Medulla oblongata (tissue), 1 donor: Measurements from ENCODE around the gene ATOSB.

Experiments
- DNase-seq: peaks from one replicate; pipeline ENCODE4 v3.0.0-alpha.2; 2015; ENCODE audit errors: extremely low spot score

ATOSB gene

DNA sequence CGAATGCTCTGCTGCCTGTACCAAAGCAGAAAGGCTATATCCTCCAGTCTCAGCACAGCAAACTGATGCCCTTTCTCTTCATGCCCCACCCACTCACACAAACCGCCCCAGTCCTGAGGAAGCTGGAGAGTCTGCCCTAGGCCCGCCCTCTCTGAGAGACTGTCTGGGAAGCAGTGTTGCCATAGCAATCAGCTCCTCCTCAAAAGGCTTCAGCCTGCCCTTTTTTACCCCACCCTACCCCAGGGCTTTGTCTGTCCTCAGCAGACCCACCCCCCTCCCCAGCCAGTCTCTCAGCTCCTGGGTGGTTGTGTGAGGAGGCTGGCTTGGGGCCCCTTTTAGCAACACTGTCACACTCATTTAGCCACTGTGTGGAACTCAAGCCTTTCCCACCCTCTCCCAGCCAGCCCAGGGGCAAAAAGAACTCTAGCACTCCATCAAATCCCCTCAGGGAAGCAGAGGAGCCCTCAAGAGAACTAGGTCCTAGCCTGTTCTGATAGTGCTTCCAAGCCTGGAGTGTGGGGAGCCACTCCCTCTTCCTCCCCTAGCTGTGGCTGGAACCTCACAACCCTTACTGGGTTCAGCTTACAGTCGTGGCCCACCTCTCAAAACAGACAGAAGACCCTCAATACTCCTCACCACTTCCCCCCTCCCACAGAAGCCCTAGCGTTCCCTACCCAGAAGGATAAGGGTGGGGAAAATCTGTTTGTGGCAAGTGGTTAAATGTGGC, 1.4 kb downstream of the ATOSB start:
- DNase-seq: peak; percentile 94

GRCh38 chr9:35112257-35113020, 3.2 kb downstream of the ATOSB start:
- peak; percentile 59 for DNase-seq

GRCh38 chr9:35111001-35111933, 4.4 kb downstream of the ATOSB start:
- peak; percentile 99 for DNase-seq

DNA sequence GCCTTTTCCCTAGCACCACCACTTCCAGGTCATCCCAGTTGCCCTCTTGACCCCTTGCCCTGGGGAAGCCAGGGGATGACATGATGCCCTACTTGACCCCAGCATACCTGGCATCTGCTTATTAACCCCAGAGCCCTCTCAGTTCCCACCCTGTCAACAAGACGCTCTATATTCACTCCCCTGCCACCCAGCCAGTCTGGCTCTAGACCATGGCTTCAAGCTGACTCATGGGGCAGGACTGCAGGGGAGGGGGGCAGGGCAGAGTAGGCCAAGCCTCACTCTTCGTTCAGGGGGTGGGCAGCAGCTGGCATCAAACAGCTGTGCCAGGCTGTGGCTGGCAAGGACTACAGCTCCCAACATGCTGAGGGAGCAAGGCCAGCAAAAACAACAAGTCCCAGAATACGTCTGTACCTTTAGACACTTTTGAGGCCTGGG, 5.3 kb downstream of the ATOSB start:
- DNase-seq: peak; percentile 78

GRCh38 chr9:35108946-35109575, 6.6 kb downstream of the ATOSB start:
- no peak for DNase-seq

GRCh38 chr9:35108461-35108860, 7.2 kb downstream of the ATOSB start:
- DNase-seq: no peak

GRCh38 chr9:35107297-35108290, 8.1 kb downstream of the ATOSB start:
- no peak for DNase-seq

DNA sequence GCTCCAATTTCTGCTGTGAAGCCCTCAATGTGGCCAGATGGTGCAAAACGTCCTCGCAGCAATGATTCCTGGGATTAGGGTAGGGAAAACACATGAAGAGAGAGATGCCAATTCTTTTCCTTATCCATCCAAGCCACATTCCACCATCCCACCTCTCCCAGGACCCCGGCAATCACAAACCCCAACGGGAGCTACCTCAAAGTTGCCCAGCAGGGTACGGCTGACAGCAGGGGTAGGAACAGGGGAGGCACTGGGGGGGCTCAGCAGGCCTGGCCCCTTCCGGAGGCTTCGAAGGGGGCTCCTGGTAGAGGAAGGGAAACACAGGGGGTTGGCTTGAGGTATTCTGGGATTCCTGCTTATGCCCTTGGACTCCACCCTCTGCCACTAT, 9.3 kb downstream of the ATOSB start:
- DNase-seq: no peak

DNA sequence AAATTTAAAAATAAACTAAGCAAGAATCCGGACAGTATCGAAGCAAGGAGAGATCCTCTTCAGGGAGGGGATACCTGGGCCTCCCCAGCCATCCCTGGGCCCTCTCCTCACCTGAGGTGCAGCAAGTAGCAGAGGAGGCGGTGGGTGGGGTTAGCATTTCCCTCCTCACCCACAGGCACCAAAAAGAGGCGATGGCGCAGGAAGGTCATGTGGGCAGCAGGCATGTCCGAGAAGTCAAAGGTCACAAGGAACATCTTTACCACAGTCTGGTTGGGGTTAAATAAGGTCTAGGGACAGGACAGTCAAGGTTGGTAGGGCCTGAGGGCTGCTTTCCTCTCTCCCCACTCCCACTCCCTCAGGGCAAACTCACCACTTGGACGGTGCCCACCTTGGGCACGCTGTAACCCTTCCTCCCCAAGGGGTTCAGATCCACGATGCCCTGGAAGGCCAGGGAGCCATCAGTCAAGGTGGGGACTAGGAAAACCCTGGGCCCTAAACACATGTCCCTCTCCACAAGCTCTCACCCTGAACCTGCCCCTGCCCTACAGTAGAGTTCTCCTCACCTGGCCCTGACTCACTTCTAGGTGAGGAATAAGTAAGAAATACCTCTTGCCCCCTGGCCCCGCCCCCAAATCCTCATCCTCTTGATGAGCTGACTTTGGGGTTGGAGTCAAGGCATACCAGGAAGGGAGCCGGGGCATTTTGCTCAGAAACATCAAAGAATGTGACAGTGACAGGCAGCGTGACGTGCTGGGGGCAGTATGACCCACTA, 9.9 kb downstream of the ATOSB start:
- no peak for DNase-seq

- DNase-seq: no peak
Measured at GRCh38 chr9:35105126-35105525, 10.5 kb downstream of the ATOSB start.

DNA sequence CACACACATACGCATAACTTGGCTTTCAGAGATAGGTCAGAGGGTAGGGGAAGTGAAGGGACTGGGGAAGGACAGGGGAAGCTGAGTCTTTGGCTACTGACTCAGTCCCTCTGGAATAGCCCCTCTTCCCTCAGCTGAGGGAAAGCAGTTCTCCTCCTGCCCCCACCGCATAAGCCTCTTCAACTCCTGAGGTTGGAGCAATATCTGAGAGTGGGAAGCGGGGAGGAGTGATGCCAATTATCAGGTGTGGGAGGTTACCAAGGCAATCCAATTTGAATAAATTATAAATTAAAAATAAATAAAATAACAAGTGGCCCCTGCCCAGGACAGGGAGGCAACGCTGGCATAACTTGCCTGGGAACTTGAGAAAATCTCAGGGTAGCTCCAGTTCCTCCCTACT, 11.1 kb downstream of the ATOSB start:
- no peak for DNase-seq

GRCh38 chr9:35103660-35104191, 11.9 kb downstream of the ATOSB start:
- no peak for DNase-seq

GRCh38 chr9:35102769-35103659, 12.6 kb downstream of the ATOSB start, which contains the start of gene STOML2:
Gene STOML2, minus strand, starts transcription at chr9:35103131. Its CDS starts 37 bp downstream, at chr9:35103094.
- DNase-seq: peak; percentile 98

DNA sequence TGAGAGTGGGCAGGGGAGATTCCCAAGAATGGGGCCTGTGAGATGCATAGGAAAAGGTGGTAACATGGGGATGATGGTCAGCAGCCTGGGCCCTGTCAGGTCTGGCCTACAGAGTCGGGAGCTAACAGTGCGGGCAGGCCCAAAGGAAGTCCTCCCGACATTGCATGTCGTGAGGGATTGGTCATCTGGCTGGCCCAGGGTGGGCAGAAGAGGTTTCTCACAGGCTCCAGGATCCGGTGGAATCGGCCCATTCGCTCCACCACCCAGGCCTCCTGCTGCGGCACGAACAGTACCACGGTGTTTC, 13.2 kb downstream of the ATOSB start:
- no peak for DNase-seq

DNA sequence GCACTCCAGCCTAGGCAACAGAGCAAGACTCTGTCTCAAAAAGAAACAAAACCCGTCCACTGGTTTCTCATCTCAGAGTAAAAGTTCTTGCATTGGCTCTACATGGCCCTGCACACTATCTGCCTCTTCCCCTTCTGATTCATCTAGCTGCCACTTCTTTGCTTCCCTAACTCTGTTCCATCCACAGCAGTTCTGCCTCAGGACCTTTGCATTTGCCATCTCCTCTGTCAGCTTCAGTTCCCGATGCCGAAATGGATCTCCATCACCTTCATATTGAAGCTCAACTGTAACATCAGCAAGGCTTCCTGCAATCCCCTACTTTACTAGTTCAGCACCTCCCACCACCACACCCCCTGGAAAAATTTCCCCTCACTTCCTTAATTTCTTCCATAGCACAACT, 18.1 kb downstream of the ATOSB start:
- DNase-seq: no peak

GRCh38 chr9:35096035-35096849, 19.4 kb downstream of the ATOSB start, which contains the start of gene PIGO:
Gene PIGO, minus strand, starts transcription at chr9:35096591. Its CDS starts 1,026 bp downstream, at chr9:35095565.
- peak; percentile 86 for DNase-seq

- no peak for DNase-seq
Measured at GRCh38 chr9:35091536-35091935, 24.1 kb downstream of the ATOSB start.
